Measurements from ENCODE around the gene EIF2B4.

Gene EIF2B4

DNA sequence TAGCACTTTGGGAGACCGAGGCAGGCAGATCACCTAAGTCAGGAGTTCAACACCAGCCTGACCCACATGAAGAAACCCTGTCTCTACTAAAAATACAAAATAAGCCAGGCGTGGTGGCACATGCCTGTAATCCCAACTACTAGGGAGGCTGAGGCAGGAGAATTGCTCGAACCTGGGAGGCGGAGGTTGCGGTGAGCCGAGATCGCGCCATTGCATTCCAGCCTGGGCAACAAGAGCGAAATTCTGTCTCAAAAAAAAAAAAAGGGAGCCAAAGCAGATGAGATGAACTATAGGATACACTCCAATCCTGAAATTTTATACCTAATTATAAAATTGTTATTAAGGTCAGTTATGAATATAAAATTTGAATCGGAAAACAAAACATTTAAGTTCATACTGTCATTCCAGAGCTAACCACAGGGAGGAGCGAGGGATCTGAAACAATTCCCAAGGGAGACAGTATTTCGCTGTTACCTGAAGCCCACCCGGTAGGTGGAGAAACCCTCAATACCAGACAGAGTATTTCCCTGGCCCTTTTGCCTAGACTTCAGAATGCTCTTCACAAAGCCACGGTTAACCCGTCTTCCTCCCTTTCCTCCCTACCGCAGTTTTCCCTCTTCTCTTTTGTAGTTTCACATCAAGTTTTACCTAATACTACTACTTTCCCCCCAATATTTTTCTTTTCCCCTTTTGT lies 37.8 kb upstream of the EIF2B4 start:
- peak overlapping the region; percentile 94 for H3K4me3 ChIP-seq (ENCODE audit: low read depth, low read length)
- TF ChIP-seq CTCF (IDR thresholded peaks at IDR 0.05; ENCODE audit: control insufficient read depth, extremely low read depth, insufficient read depth): peak; percentile 51
- DNase-seq (ENCODE audit: low read depth): no peak

DNA sequence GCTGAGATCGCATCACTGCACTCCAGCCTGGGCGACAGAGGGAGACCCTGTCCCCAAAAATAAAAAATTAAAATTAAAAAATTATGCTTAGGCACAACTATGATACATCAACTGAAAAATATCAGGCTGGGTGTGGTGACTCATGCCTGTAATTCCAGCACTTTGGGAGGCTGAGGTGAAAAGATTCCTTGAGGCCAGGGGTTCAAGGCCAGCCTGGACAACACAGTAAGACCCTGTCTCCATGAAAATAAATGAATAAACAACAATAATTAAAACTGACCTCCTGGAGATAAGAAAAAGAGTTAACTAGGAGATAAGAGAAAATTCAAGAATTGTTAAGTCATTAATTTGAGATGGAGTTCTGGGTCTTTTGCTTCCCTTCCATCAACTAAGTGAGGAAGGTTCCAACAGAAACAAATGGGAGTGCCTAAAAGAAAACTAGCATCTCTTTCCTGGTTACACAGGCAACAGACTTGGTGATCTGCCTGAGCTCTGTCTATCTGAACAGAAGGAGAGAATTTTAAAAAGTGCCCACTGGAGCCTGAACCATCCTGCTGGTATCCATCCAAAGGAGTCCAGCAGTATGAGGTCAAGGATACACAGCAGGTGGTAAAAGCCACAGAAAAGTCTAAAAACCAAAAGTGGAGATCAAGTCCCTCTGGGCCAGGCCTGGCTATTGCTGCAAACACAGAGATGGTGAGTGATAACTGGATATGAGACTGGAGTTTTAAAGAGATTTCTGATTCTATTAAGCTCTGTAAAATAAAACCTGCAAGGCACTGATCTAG lies 30.4 kb upstream of the EIF2B4 start:
- TF ChIP-seq CTCF (IDR thresholded peaks at IDR 0.05; ENCODE audit: control insufficient read depth, extremely low read depth, insufficient read depth): no peak
- no peak for DNase-seq (ENCODE audit: low read depth)
- no peak overlapping the region for H3K4me3 ChIP-seq (ENCODE audit: low read depth, low read length)

DNA sequence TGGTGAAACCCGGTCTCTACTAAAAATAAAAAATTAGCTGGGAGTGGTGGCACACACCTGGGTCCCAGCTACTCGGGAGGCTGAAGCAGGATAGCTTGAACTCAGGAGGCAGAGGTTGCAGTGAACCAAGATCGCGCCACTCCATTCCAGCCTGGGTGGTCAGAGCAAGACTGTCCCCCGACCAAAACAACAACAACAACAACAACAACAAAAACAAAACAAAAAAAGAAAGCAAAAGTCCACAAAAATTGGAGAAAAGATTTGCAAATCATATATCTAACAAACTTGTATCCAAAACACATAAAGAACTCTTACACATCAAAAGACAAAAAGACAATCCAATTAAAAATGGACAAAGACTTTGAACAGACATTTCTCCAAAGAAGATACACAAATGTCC lies 28.8 kb upstream of the EIF2B4 start:
- TF ChIP-seq CTCF (IDR thresholded peaks at IDR 0.05; ENCODE audit: control insufficient read depth, extremely low read depth, insufficient read depth): no peak
- no peak overlapping the region for H3K4me3 ChIP-seq (ENCODE audit: low read depth, low read length)
- DNase-seq (ENCODE audit: low read depth): no peak

DNA sequence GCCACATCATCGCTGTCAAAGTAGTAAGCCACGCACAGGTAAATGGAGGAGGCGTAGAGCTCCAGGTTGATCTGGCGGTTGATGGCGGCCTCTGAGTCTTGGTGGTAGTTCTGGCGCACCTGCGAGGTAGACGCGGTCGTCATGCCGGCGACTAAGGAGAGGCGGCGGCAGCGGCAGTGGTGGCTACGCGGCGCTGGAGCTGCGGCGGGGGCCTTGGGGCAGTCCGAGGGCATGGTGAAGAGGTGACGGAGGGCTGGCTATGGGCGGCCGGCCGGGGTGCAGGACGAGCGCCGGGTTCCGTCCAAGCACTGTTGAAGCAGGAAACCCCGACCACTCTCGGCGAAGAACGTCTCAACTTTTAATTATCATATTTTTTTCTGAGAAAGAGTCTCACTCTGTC lies 23.1 kb upstream of the EIF2B4 start:
- no peak for DNase-seq (ENCODE audit: low read depth)
- no peak for TF ChIP-seq CTCF (IDR thresholded peaks at IDR 0.05; ENCODE audit: control insufficient read depth, extremely low read depth, insufficient read depth)
- no peak overlapping the region for H3K4me3 ChIP-seq (ENCODE audit: low read depth, low read length)

DNA sequence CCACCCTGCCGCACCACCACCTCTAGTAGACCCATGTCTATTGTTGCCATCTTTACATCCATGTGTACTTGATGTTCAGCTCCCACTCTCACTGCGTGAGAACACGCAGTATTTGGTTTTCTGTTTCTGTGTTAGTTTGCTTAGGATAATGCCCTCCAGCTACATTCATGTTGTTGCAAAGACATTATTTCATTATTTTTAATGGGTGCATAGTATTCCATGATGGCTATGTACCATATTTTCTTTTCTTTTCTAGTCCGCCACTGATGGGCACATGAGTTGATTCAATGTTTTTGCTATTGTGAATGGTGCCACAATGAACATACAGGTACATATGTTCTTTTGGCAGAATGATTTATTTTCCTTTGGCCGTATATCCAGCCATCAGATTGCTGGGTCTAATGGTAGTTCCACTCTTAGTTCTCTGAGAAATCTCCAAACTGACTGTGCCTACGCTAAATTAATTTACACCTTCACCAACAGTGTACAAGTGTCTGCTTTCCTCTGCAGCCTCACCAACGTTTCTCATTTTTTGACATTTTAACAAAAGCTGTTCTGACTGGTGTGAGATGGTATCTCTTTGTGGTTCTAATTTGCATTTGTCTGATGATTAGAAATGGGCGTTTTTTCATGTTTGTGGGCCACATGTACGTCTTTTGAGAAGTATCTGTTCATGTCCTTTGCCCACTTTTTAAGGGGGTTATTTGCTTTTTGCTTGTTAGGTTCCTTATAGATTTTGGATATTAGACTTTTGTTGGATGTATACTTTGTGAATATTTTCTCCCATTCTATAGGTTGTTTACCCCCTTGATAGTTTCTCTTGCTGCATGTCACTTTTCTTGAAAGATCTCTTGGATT lies 20.9 kb upstream of the EIF2B4 start:
- no peak for TF ChIP-seq CTCF (IDR thresholded peaks at IDR 0.05; ENCODE audit: control insufficient read depth, extremely low read depth, insufficient read depth)

DNA sequence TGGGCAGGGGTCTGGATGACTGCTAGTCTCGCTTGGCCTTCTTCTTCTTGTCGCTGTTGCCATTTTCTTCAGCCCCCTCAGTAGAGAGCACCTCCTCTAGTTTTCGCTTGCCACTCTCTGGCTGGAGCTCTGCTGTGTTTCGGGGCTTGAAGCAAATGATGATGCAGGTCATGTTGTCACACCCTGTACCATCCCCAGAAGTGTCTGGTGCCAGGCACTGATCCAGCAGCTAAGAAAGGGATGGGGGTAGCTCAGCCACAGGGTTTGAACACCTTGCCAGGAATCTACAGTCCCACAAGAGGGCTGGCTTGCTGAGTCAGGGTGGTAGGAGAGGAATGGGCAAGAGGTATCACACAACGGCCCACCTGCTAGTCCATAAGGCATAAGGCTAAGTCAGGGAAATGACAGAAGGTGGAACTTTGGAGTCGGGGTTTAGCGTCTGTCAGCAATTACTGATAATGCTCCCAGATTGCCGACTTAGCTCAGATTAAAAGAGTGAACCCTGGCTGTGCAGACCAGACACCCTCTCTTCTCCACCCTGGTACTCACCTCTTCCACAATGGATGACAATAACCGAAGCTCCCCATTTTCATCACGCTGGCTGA lies 11.5 kb upstream of the EIF2B4 start:
- no peak for TF ChIP-seq CTCF (IDR thresholded peaks at IDR 0.05; ENCODE audit: control insufficient read depth, extremely low read depth, insufficient read depth)
- H3K4me3 ChIP-seq (ENCODE audit: low read depth, low read length): peak overlapping the region; percentile 67

More for the DNA sequence above, 20.9 kb upstream of the EIF2B4 start:
- DNase-seq (ENCODE audit: low read depth): no peak
- H3K4me3 ChIP-seq (ENCODE audit: low read depth, low read length): no peak overlapping the region

More for the DNA sequence above, 11.5 kb upstream of the EIF2B4 start:
- DNase-seq (ENCODE audit: low read depth): no peak
